HEK293 (cell line): Measurements from ENCODE around the gene DENND6B.

Experiments
- CTCF ChIA-PET: fragments of 350-600 bp; formaldehyde crosslinking; extraction: SDS; loops from one replicate; lab custom pipeline; 2021; ENCODE audit warnings: antibody characterized with exemption; lab: Yijun Ruan, JAX
- POLR2A ChIA-PET: fragments of 300-600 bp; formaldehyde crosslinking; extraction: SDS; loops from one replicate; lab custom pipeline; 2020; ENCODE audit warnings: antibody characterized with exemption, inconsistent platforms; lab: Yijun Ruan, JAX
- H3K27ac ChIP-seq: fragments of 200-500 bp; sonication (Bioruptor generic); 2 replicates; pipeline ENCODE4 v1.5.1; 2014; ENCODE audit warnings: low read depth, low read length, control low read depth, inconsistent platforms; ENCODE audit errors: extremely low read depth
- H3K36me3 ChIP-seq, 2 experiments: fragments of 200-500 bp in 1 of 2; sonication (Bioruptor generic) in 1 of 2; 1 replicate in 1 of 2; 2 replicates in 1 of 2; pipeline ENCODE4 v1.5.1; 2014 to 2017; ENCODE audit warnings: inconsistent platforms in 2 of 2, low read length in 2 of 2; ENCODE audit not compliant: control insufficient read depth in 2 of 2, insufficient read depth in 1 of 2
- H3K4me1 ChIP-seq: fragments of 200-500 bp; sonication (Bioruptor generic); 2 replicates; pipeline ENCODE4 v1.5.1; 2014; ENCODE audit warnings: mild to moderate bottlenecking, low read length, inconsistent platforms; ENCODE audit not compliant: control insufficient read depth, insufficient read depth
- H3K4me3 ChIP-seq: 2 replicates; pipeline ENCODE4 v1.5.1; 2011; ENCODE audit warnings: low read depth, mild to moderate bottlenecking, control low read depth, low read length, moderate library complexity
- H3K9me3 ChIP-seq: fragments of 200-500 bp; sonication (Bioruptor generic); 2 replicates; pipeline ENCODE4 v1.5.1; 2014; ENCODE audit warnings: low read depth, low read length, inconsistent platforms; ENCODE audit not compliant: control insufficient read depth, insufficient read depth
- KLF1 ChIP-seq: fragments of 450-650 bp; formaldehyde crosslinking; IDR thresholded peaks from 2 replicates; pipeline ENCODE4 v1.5.1; 2016; ENCODE audit warnings: missing biosample characterization, missing genetic modification characterization
- SCRT2 ChIP-seq: fragments of 450-650 bp; formaldehyde crosslinking; IDR thresholded peaks from 2 replicates; pipeline ENCODE4 v1.5.1; 2016; ENCODE audit warnings: missing biosample characterization, missing genetic modification characterization
- SP2 ChIP-seq: fragments of 450-650 bp; formaldehyde crosslinking; IDR thresholded peaks from 2 replicates; pipeline ENCODE4 v1.5.1; 2016; ENCODE audit warnings: missing biosample characterization, missing genetic modification characterization
- ZFHX2 ChIP-seq: fragments of 450-650 bp; formaldehyde crosslinking; conservative IDR thresholded peaks from 2 replicates; pipeline ENCODE4 v1.5.1; 2016; ENCODE audit warnings: missing biosample characterization, missing genetic modification characterization
- ZNF16 ChIP-seq: fragments of 450-650 bp; formaldehyde crosslinking; IDR thresholded peaks from 2 replicates; pipeline ENCODE4 v1.5.1; 2016; ENCODE audit warnings: low read depth, missing biosample characterization, missing genetic modification characterization
- ZNF169 ChIP-seq: fragments of 450-650 bp; formaldehyde crosslinking; IDR thresholded peaks from 2 replicates; pipeline ENCODE4 v1.5.1; 2016; ENCODE audit warnings: missing biosample characterization, missing genetic modification characterization
- ZNF214 ChIP-seq: fragments of 450-650 bp; formaldehyde crosslinking; IDR thresholded peaks from 2 replicates; pipeline ENCODE4 v1.5.1; 2017; ENCODE audit warnings: missing biosample characterization, mild to moderate bottlenecking, missing genetic modification characterization, borderline replicate concordance
- ZNF324 ChIP-seq: fragments of 450-650 bp; formaldehyde crosslinking; IDR thresholded peaks from 2 replicates; pipeline ENCODE4 v1.5.1; 2016; ENCODE audit warnings: missing biosample characterization, missing genetic modification characterization
- ZNF335 ChIP-seq: fragments of 450-650 bp; formaldehyde crosslinking; conservative IDR thresholded peaks from 2 replicates; pipeline ENCODE4 v1.5.1; 2016; ENCODE audit warnings: missing biosample characterization, missing genetic modification characterization
- ZNF473 ChIP-seq: fragments of 450-650 bp; formaldehyde crosslinking; IDR thresholded peaks from 2 replicates; pipeline ENCODE4 v1.5.1; 2017; ENCODE audit warnings: missing biosample characterization, missing genetic modification characterization
- ZNF639 ChIP-seq: fragments of 450-650 bp; formaldehyde crosslinking; IDR thresholded peaks from 2 replicates; pipeline ENCODE4 v1.5.1; 2016; ENCODE audit warnings: missing biosample characterization, missing genetic modification characterization
- ZNF777 ChIP-seq: fragments of 450-650 bp; formaldehyde crosslinking; IDR thresholded peaks from 2 replicates; pipeline ENCODE4 v1.5.1; 2017; ENCODE audit warnings: missing biosample characterization, missing genetic modification characterization, borderline replicate concordance
- ZSCAN4 ChIP-seq: fragments of 450-650 bp; formaldehyde crosslinking; IDR thresholded peaks from 2 replicates; pipeline ENCODE4 v1.5.1; 2017; ENCODE audit warnings: missing biosample characterization, missing genetic modification characterization
- TF ChIP-seq, protein P1 (sequence below): fragments of 450-650 bp; formaldehyde crosslinking; IDR thresholded peaks from 2 replicates; pipeline ENCODE4 v1.5.1; 2016; ENCODE audit warnings: missing biosample characterization, missing genetic modification characterization, low read depth
- TF ChIP-seq, protein P2 (sequence below): fragments of 450-650 bp; formaldehyde crosslinking; IDR thresholded peaks from 2 replicates; pipeline ENCODE4 v1.5.1; 2016; ENCODE audit warnings: missing biosample characterization, missing genetic modification characterization
- TF ChIP-seq, protein P3 (sequence below): fragments of 450-650 bp; formaldehyde crosslinking; IDR thresholded peaks from 2 replicates; pipeline ENCODE4 v1.5.1; 2016; ENCODE audit warnings: missing biosample characterization, missing genetic modification characterization
- TF ChIP-seq, protein P4 (sequence below): fragments of 450-650 bp; formaldehyde crosslinking; IDR thresholded peaks from 2 replicates; pipeline ENCODE4 v1.5.1; 2016; ENCODE audit warnings: missing biosample characterization, missing genetic modification characterization

The DENND6B gene

DNA sequence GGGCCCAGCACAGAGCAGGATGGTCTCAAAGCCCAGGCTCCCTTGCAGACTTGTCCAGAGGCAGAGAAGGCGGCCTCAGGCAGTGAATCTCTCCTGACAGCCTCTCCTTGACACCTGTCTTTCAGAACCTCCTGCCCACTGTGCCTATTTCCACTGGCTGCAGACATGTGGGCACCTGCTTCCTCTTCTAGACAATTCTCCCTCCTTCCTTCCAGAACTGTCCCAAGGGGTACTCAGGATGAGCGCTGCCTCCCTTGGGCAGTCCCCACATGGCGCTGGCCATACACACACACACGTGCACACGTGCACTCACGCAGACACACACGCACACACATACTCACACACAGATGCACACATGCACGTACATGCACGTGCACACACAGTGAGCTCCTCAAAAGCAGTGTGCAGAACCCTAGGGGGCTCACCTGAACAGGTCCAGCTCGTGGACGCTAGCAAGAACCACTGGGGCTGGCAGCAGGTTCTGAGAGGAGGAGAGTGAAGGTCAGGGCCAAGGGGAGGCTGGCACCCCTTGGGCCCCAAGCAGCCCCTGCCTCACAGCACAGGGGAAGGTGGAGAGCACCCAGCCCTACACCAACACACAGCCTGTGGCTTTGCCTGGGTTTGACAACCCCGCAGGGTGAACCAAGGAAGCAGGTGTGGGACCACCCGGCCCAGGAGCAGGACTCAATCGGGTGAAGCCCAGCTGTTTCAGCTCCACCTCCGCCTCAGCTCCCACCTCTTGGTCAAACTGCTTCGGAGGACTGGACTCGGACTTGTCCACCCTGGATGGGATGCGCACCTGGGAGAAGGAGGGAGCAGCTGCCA, 11.3 kb downstream of the DENND6B start:
- H3K4me3 ChIP-seq = no peak overlapping the region
- TF ChIP-seq ZNF169 (tag by site-specific recombination) (no peak), ZNF335 (tag by site-specific recombination) (no peak), ZNF473 (tag by site-specific recombination) (no peak), ZNF639 (tag by site-specific recombination) (no peak)
- TF ChIP-seq, protein P1, sequence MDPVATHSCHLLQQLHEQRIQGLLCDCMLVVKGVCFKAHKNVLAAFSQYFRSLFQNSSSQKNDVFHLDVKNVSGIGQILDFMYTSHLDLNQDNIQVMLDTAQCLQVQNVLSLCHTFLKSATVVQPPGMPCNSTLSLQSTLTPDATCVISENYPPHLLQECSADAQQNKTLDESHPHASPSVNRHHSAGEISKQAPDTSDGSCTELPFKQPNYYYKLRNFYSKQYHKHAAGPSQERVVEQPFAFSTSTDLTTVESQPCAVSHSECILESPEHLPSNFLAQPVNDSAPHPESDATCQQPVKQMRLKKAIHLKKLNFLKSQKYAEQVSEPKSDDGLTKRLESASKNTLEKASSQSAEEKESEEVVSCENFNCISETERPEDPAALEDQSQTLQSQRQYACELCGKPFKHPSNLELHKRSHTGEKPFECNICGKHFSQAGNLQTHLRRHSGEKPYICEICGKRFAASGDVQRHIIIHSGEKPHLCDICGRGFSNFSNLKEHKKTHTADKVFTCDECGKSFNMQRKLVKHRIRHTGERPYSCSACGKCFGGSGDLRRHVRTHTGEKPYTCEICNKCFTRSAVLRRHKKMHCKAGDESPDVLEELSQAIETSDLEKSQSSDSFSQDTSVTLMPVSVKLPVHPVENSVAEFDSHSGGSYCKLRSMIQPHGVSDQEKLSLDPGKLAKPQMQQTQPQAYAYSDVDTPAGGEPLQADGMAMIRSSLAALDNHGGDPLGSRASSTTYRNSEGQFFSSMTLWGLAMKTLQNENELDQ = no peak
- POLR2A ChIA-PET = interaction anchor here (1.1 to 2.2 kb wide), 2 partner anchors 8 to 43 kb away, joined by 3 to 11 read pairs; partner anchors contain the start of gene PLXNB2
- H3K27ac ChIP-seq = no peak overlapping the region
- no peaks in the 10 kb centered on the region for H3K4me1 ChIP-seq
- H3K9me3 ChIP-seq = no peaks in the 10 kb centered on the region
- H3K36me3 ChIP-seq = no peaks in the 10 kb centered on the region
- CTCF ChIA-PET = interaction anchor here (0.9 to 2.2 kb wide), 3 partner anchors 10 to 27 kb away, joined by 3 to 10 read pairs (median 5); no protein-coding TSS in a partner anchor

GRCh38 chr22:50314455-50315288, 12.1 kb downstream of the DENND6B start:
- no peak overlapping the region for H3K4me3 ChIP-seq
- H3K4me1 ChIP-seq = no peaks in the 10 kb centered on the region
- POLR2A ChIA-PET = interaction anchor here (1.1 kb wide), 1 partner anchor 42 kb away, joined by 3 read pairs; no protein-coding TSS in a partner anchor
- H3K9me3 ChIP-seq = no peaks in the 10 kb centered on the region
- CTCF ChIA-PET = interaction anchor here (0.9 to 2.2 kb wide), 2 partner anchors 9 to 11 kb away, joined by 3 to 10 read pairs; no protein-coding TSS in a partner anchor
- no peaks in the 10 kb centered on the region for H3K36me3 ChIP-seq
- H3K27ac ChIP-seq = no peak overlapping the region
- TF ChIP-seq ZSCAN4 (tag by site-specific recombination) = no peak
- no peak for TF ChIP-seq ZNF324 (tag by site-specific recombination)
- TF ChIP-seq, protein P2, sequence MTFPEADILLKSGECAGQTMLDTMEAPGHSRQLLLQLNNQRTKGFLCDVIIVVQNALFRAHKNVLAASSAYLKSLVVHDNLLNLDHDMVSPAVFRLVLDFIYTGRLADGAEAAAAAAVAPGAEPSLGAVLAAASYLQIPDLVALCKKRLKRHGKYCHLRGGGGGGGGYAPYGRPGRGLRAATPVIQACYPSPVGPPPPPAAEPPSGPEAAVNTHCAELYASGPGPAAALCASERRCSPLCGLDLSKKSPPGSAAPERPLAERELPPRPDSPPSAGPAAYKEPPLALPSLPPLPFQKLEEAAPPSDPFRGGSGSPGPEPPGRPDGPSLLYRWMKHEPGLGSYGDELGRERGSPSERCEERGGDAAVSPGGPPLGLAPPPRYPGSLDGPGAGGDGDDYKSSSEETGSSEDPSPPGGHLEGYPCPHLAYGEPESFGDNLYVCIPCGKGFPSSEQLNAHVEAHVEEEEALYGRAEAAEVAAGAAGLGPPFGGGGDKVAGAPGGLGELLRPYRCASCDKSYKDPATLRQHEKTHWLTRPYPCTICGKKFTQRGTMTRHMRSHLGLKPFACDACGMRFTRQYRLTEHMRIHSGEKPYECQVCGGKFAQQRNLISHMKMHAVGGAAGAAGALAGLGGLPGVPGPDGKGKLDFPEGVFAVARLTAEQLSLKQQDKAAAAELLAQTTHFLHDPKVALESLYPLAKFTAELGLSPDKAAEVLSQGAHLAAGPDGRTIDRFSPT (tag by site-specific recombination) = 0 out of 2 replicates have a peak, but pooled peaks have one; percentile 15
- peak; percentile 41 for TF ChIP-seq SP2 (tag by site-specific recombination)
- TF ChIP-seq SCRT2 (tag by site-specific recombination) = no peak
- TF ChIP-seq ZFHX2 (tag by site-specific recombination) = peak; percentile 19; the same call in 1 of the 2 replicates
- TF ChIP-seq ZNF16 (tag by site-specific recombination) = no peak
- no peak for TF ChIP-seq ZNF777 (tag by site-specific recombination)
- TF ChIP-seq, protein P3, sequence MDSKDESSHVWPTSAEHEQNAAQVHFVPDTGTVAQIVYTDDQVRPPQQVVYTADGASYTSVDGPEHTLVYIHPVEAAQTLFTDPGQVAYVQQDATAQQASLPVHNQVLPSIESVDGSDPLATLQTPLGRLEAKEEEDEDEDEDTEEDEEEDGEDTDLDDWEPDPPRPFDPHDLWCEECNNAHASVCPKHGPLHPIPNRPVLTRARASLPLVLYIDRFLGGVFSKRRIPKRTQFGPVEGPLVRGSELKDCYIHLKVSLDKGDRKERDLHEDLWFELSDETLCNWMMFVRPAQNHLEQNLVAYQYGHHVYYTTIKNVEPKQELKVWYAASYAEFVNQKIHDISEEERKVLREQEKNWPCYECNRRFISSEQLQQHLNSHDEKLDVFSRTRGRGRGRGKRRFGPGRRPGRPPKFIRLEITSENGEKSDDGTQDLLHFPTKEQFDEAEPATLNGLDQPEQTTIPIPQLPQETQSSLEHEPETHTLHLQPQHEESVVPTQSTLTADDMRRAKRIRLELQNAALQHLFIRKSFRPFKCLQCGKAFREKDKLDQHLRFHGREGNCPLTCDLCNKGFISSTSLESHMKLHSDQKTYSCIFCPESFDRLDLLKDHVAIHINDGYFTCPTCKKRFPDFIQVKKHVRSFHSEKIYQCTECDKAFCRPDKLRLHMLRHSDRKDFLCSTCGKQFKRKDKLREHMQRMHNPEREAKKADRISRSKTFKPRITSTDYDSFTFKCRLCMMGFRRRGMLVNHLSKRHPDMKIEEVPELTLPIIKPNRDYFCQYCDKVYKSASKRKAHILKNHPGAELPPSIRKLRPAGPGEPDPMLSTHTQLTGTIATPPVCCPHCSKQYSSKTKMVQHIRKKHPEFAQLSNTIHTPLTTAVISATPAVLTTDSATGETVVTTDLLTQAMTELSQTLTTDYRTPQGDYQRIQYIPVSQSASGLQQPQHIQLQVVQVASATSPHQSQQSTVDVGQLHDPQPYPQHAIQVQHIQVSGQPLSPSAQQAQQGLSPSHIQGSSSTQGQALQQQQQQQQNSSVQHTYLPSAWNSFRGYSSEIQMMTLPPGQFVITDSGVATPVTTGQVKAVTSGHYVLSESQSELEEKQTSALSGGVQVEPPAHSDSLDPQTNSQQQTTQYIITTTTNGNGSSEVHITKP (tag by site-specific recombination) = no peak
- TF ChIP-seq, protein P4, sequence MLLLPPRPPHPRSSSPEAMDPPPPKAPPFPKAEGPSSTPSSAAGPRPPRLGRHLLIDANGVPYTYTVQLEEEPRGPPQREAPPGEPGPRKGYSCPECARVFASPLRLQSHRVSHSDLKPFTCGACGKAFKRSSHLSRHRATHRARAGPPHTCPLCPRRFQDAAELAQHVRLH (tag by site-specific recombination) = no peak
- TF ChIP-seq ZNF214 (tag by site-specific recombination) = no peak
- TF ChIP-seq KLF1 = peak; percentile 89
